GM23338 (cell line): ENCODE data around the gene IKZF1. TPM values are rescaled to one million over a fixed set of nuclear protein-coding genes. Genes with fewer than 3 reads are reported as not detected.

Source experiments
- ATAC-seq: fragments of 200-7000 bp; cut with Tn5 transposase; 3 replicates; pipeline ENCODE4 v1.9.1; 2020
- DNase-seq: peaks from one replicate; pipeline ENCODE4 v3.0.0-alpha.2; 2015; ENCODE audit warnings: low spot score
- H2AFZ ChIP-seq: fragments of 200-600 bp; sonication (generic); 2 replicates; pipeline ENCODE4 v1.8.0; 2016; ENCODE audit warnings: antibody characterized with exemption, mild to moderate bottlenecking, moderate library complexity
- H3F3A ChIP-seq: fragments of 200-600 bp; sonication (generic); replicated peaks from 2 replicates; pipeline ENCODE4 v1.8.0; 2017; ENCODE audit warnings: antibody characterized with exemption, mixed run types, low read depth
- H3K27ac ChIP-seq: fragments of 200-600 bp; sonication (generic); 2 replicates; pipeline ENCODE4 v1.6.1; 2016; ENCODE audit warnings: low read depth
- H3K27me3 ChIP-seq: fragments of 200-600 bp; sonication (generic); 2 replicates; pipeline ENCODE4 v1.8.0; 2016; ENCODE audit warnings: mild to moderate bottlenecking, mixed run types, moderate library complexity; ENCODE audit not compliant: insufficient read depth
- H3K36me3 ChIP-seq: fragments of 200-600 bp; sonication (generic); 2 replicates; pipeline ENCODE4 v1.8.0; 2016; ENCODE audit warnings: mild to moderate bottlenecking; ENCODE audit not compliant: insufficient read depth
- H3K4me1 ChIP-seq: fragments of 200-600 bp; sonication (generic); 2 replicates; pipeline ENCODE4 v1.8.0; 2016; ENCODE audit warnings: mild to moderate bottlenecking, moderate library complexity; ENCODE audit not compliant: insufficient read depth
- H3K4me2 ChIP-seq: fragments of 200-600 bp; sonication (generic); 2 replicates; pipeline ENCODE4 v1.7.1; 2017; ENCODE audit warnings: mixed run types
- H3K4me3 ChIP-seq: fragments of 200-600 bp; sonication (generic); 2 replicates; pipeline ENCODE4 v1.6.1; 2016; ENCODE audit warnings: mixed run types
- H3K79me2 ChIP-seq: fragments of 200-600 bp; sonication (generic); replicated peaks from 2 replicates; pipeline ENCODE4 v1.8.0; 2017; ENCODE audit warnings: mild to moderate bottlenecking; ENCODE audit not compliant: insufficient read depth
- H3K9me2 ChIP-seq: fragments of 200-600 bp; sonication (generic); 2 replicates; pipeline ENCODE4 v1.8.0; 2017; ENCODE audit not compliant: insufficient read depth
- H4K20me1 ChIP-seq: fragments of 200-600 bp; sonication (generic); replicated peaks from 2 replicates; pipeline ENCODE4 v1.8.0; 2017; ENCODE audit warnings: mild to moderate bottlenecking; ENCODE audit not compliant: insufficient read depth
- H3K27ac Mint-ChIP-seq: 2 replicates; pipeline ENCODE4 v1.8.0; 2020; ENCODE audit warnings: inconsistent platforms, mild to moderate bottlenecking, moderate library complexity, mixed read lengths
- H3K27me3 Mint-ChIP-seq: 3 replicates; pipeline ENCODE4 v1.8.0; 2022; ENCODE audit warnings: low read depth, mild to moderate bottlenecking, moderate library complexity, mixed read lengths, inconsistent platforms; ENCODE audit not compliant: insufficient read depth, poor library complexity
- H3K36me3 Mint-ChIP-seq: 3 replicates; pipeline ENCODE4 v1.8.0; 2021; ENCODE audit warnings: low read depth, mild to moderate bottlenecking, inconsistent platforms, moderate library complexity, mixed read lengths
- H3K4me1 Mint-ChIP-seq: 3 replicates; pipeline ENCODE4 v1.8.0; 2020; ENCODE audit warnings: mild to moderate bottlenecking, inconsistent platforms, mixed read lengths
- H3K4me3 Mint-ChIP-seq: 3 replicates; pipeline ENCODE4 v1.8.0; 2021; ENCODE audit warnings: moderate library complexity, mild to moderate bottlenecking, inconsistent platforms, mixed read lengths
- H3K9me3 Mint-ChIP-seq: 3 replicates; pipeline ENCODE4 v1.8.0; 2020; ENCODE audit warnings: moderate library complexity, mild to moderate bottlenecking, inconsistent platforms, mixed read lengths
- CREB1 ChIP-seq: fragments of 250-450 bp; sonication (Bioruptor Pico); IDR thresholded peaks from 2 replicates; pipeline ENCODE4 v1.5.0; 2020; ENCODE audit warnings: low read depth, mild to moderate bottlenecking, moderate library complexity
- EZH2 ChIP-seq: fragments of 200-600 bp; sonication (generic); IDR thresholded peaks from one replicate; pipeline ENCODE4 v1.8.0; 2017; ENCODE audit warnings: antibody characterized with exemption, mild to moderate bottlenecking, low read depth; ENCODE audit not compliant: unreplicated experiment
- EZH2phosphoT487 ChIP-seq: fragments of 200-600 bp; sonication (generic); IDR thresholded peaks from one replicate; pipeline ENCODE4 v1.8.1; 2018; ENCODE audit warnings: antibody characterized with exemption; ENCODE audit not compliant: unreplicated experiment
- NANOG ChIP-seq: IDR thresholded peaks from 2 replicates; pipeline ENCODE4 v1.6.1; 2016; ENCODE audit warnings: antibody characterized with exemption, borderline replicate concordance
- POLR2AphosphoS5 ChIP-seq: IDR thresholded peaks from 2 replicates; pipeline ENCODE4 v1.6.1; 2016; ENCODE audit warnings: antibody characterized with exemption, low read depth
- STAT1 ChIP-seq: IDR thresholded peaks from one replicate; pipeline ENCODE4 v1.6.1; 2016; ENCODE audit warnings: antibody characterized with exemption; ENCODE audit not compliant: unreplicated experiment
- ZNF114 ChIP-seq: fragments of 250-450 bp; sonication (Bioruptor Pico); IDR thresholded peaks from 2 replicates; pipeline ENCODE4 v1.5.0; 2020; ENCODE audit warnings: mild to moderate bottlenecking, moderate library complexity
- polyA plus RNA-seq: library from polyadenylated mRNA; unstranded; fragments of >200 nt; fragmentation: Nextera tagmentation; extraction: Ambion mirVana; gene quantifications from 2 replicates; pipeline ENCODE4 v1.2.1, GENCODE V29; 2016
- total RNA-seq: library from RNA; depleted of rRNA; stranded (reverse); fragments of >200 nt; shearing (Covaris generic); gene quantifications from 2 replicates; pipeline ENCODE4 v1.2.3, GENCODE V29; 2014
- TF ChIP-seq, protein P1 (sequence below), 2 experiments: fragments of 200-600 bp in 1 of 2; sonication (generic) in 1 of 2; conservative IDR thresholded peaks; 2 replicates each; pipeline versions ENCODE4 v1.5.1 to v1.6.1; 2016 to 2017; ENCODE audit warnings: antibody characterized with exemption in 2 of 2, low read depth in 2 of 2, mild to moderate bottlenecking in 2 of 2, moderate library complexity in 1 of 2
- TF ChIP-seq, protein P2 (sequence below): fragments of 250-450 bp; sonication (Bioruptor Pico); IDR thresholded peaks from 2 replicates; pipeline ENCODE4 v1.5.0; 2020; ENCODE audit warnings: mild to moderate bottlenecking, moderate library complexity
- TF ChIP-seq, protein P3 (sequence below): IDR thresholded peaks from 2 replicates; pipeline ENCODE4 v1.6.1; 2016; ENCODE audit warnings: antibody characterized with exemption

Gene IKZF1
- total and polyA plus RNA-seq, 2 experiments from 2014 or later, result 0.57 to 1.8 TPM

DNA sequence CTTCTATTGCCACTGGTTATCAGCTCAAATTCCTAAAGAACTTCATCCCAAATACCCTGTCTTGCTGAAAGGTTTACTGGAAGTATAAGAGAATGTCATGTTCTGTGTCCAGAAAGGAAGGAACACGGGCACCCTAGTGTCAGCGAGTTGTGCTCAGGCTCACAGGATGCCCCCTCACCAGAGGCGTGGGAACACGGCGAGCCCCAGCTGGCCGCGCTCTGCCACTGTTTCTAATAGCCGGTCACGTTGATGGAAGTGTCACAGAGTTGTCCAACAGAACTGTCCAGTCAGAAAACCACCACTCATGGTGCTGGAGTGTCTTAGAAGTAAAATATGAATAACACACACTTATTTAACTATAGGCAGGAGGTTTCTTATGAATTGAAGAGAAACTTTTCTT is 72.8 kb downstream of the IKZF1 start:
- Histone ChIP-seq H2AFZ (no peak overlapping the region), H3K27me3 (no peaks in the 10 kb centered on the region), H3F3A (no peaks in the 10 kb centered on the region), H3K36me3 (no peaks in the 10 kb centered on the region), H3K79me2 (no peaks in the 10 kb centered on the region), H4K20me1 (no peaks in the 10 kb centered on the region), H3K4me2 (0 out of 2 replicates have a peak overlapping the region, but pooled peaks have one; percentile 63), H3K9me2 (no peaks in the 10 kb centered on the region), H3K4me3 (no peak overlapping the region), H3K4me1 (peaks cover 55% of the 10 kb centered on the region), H3K27ac (no peak overlapping the region)
- DNase-seq (no peak), ATAC-seq (no peak)
- H3K27ac Mint-ChIP-seq, result no peak overlapping the region
- H3K9me3 Mint-ChIP-seq, result no peaks in the 10 kb centered on the region
- TF ChIP-seq, protein P1, sequence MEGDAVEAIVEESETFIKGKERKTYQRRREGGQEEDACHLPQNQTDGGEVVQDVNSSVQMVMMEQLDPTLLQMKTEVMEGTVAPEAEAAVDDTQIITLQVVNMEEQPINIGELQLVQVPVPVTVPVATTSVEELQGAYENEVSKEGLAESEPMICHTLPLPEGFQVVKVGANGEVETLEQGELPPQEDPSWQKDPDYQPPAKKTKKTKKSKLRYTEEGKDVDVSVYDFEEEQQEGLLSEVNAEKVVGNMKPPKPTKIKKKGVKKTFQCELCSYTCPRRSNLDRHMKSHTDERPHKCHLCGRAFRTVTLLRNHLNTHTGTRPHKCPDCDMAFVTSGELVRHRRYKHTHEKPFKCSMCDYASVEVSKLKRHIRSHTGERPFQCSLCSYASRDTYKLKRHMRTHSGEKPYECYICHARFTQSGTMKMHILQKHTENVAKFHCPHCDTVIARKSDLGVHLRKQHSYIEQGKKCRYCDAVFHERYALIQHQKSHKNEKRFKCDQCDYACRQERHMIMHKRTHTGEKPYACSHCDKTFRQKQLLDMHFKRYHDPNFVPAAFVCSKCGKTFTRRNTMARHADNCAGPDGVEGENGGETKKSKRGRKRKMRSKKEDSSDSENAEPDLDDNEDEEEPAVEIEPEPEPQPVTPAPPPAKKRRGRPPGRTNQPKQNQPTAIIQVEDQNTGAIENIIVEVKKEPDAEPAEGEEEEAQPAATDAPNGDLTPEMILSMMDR (conservative IDR thresholded peaks at IDR 0.05; ENCODE audit: low read depth in 2 of 2), result no peak
- no peak for TF ChIP-seq POLR2AphosphoS5
- H3K36me3 Mint-ChIP-seq, result no peaks in the 10 kb centered on the region
- no peak overlapping the region for H3K4me3 Mint-ChIP-seq
- peaks cover 55% of the 10 kb centered on the region for H3K4me1 Mint-ChIP-seq
- peaks cover 6% of the 10 kb centered on the region for H3K27me3 Mint-ChIP-seq

DNA sequence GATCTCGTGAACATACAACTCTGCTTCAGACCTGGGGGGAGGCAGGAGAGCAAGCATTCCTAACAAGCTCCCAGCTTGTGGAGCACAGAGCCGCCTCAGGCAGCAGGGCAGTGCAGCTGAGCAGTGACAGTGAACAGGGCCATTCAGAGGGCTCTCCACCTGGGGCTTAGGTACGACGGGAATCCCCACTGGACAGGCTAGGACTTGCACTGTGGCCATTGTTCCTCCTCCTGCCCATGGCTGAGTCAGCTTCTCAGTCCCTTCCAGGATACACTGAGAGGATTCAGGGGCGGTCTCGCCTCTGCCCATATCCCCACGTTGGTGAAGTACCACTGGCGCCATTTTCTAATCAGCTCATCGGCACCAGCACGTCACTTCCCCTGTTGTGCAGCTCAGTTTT is 74.6 kb downstream of the IKZF1 start:
- H3K36me3 ChIP-seq, result no peaks in the 10 kb centered on the region
- Mint-ChIP-seq H3K27ac (peak overlapping the region; percentile 95), H3K4me1 (peaks cover 65% of the 10 kb centered on the region), H3K27me3 (peaks cover 11% of the 10 kb centered on the region), H3K9me3 (no peaks in the 10 kb centered on the region), H3K4me3 (peak overlapping the region; percentile 40), H3K36me3 (no peaks in the 10 kb centered on the region)
- ATAC-seq (peak; percentile 93), DNase-seq (peak; percentile 82)
- no peaks in the 10 kb centered on the region for H3K9me2 ChIP-seq
- no peaks in the 10 kb centered on the region for H3K79me2 ChIP-seq
- H3F3A ChIP-seq, result no peaks in the 10 kb centered on the region
- peak overlapping the region; percentile 37 for H3K4me3 ChIP-seq
- H3K4me2 ChIP-seq, result peak overlapping the region; percentile 63
- no peaks in the 10 kb centered on the region for H4K20me1 ChIP-seq
- H3K27ac ChIP-seq, result peak overlapping the region; percentile 93
- no peaks in the 10 kb centered on the region for H3K27me3 ChIP-seq
- peaks cover 62% of the 10 kb centered on the region for H3K4me1 ChIP-seq
- no peak overlapping the region for H2AFZ ChIP-seq
- TF ChIP-seq CREB1 (CRISPR knock-in tag) (no peak), EZH2 (no peak), POLR2AphosphoS5 (peak; percentile 48; the same call in 1 of the 2 replicates), STAT1 (no peak), NANOG (0 out of 2 replicates have a peak, but pooled peaks have one; percentile 14), ZNF114 (0 out of 2 replicates have a peak, but pooled peaks have one; percentile 78), EZH2phosphoT487 (no peak)
- TF ChIP-seq, protein P2, sequence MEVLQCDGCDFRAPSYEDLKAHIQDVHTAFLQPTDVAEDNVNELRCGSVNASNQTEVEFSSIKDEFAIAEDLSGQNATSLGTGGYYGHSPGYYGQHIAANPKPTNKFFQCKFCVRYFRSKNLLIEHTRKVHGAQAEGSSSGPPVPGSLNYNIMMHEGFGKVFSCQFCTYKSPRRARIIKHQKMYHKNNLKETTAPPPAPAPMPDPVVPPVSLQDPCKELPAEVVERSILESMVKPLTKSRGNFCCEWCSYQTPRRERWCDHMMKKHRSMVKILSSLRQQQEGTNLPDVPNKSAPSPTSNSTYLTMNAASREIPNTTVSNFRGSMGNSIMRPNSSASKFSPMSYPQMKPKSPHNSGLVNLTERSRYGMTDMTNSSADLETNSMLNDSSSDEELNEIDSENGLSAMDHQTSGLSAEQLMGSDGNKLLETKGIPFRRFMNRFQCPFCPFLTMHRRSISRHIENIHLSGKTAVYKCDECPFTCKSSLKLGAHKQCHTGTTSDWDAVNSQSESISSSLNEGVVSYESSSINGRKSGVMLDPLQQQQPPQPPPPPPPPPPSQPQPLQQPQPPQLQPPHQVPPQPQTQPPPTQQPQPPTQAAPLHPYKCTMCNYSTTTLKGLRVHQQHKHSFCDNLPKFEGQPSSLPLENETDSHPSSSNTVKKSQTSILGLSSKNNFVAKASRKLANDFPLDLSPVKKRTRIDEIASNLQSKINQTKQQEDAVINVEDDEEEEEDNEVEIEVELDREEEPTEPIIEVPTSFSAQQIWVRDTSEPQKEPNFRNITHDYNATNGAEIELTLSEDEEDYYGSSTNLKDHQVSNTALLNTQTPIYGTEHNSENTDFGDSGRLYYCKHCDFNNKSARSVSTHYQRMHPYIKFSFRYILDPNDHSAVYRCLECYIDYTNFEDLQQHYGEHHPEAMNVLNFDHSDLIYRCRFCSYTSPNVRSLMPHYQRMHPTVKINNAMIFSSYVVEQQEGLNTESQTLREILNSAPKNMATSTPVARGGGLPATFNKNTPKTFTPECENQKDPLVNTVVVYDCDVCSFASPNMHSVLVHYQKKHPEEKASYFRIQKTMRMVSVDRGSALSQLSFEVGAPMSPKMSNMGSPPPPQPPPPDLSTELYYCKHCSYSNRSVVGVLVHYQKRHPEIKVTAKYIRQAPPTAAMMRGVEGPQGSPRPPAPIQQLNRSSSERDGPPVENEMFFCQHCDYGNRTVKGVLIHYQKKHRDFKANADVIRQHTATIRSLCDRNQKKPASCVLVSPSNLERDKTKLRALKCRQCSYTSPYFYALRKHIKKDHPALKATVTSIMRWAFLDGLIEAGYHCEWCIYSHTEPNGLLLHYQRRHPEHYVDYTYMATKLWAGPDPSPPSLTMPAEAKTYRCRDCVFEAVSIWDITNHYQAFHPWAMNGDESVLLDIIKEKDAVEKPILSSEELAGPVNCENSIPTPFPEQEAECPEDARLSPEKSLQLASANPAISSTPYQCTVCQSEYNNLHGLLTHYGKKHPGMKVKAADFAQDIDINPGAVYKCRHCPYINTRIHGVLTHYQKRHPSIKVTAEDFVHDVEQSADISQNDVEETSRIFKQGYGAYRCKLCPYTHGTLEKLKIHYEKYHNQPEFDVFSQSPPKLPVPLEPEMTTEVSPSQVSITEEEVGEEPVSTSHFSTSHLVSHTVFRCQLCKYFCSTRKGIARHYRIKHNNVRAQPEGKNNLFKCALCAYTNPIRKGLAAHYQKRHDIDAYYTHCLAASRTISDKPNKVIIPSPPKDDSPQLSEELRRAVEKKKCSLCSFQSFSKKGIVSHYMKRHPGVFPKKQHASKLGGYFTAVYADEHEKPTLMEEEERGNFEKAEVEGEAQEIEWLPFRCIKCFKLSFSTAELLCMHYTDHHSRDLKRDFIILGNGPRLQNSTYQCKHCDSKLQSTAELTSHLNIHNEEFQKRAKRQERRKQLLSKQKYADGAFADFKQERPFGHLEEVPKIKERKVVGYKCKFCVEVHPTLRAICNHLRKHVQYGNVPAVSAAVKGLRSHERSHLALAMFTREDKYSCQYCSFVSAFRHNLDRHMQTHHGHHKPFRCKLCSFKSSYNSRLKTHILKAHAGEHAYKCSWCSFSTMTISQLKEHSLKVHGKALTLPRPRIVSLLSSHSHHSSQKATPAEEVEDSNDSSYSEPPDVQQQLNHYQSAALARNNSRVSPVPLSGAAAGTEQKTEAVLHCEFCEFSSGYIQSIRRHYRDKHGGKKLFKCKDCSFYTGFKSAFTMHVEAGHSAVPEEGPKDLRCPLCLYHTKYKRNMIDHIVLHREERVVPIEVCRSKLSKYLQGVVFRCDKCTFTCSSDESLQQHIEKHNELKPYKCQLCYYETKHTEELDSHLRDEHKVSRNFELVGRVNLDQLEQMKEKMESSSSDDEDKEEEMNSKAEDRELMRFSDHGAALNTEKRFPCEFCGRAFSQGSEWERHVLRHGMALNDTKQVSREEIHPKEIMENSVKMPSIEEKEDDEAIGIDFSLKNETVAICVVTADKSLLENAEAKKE (CRISPR knock-in tag), result peak; percentile 62
- TF ChIP-seq, protein P1 (conservative IDR thresholded peaks at IDR 0.05; ENCODE audit: low read depth in 2 of 2), result no peak
- TF ChIP-seq, protein P3, sequence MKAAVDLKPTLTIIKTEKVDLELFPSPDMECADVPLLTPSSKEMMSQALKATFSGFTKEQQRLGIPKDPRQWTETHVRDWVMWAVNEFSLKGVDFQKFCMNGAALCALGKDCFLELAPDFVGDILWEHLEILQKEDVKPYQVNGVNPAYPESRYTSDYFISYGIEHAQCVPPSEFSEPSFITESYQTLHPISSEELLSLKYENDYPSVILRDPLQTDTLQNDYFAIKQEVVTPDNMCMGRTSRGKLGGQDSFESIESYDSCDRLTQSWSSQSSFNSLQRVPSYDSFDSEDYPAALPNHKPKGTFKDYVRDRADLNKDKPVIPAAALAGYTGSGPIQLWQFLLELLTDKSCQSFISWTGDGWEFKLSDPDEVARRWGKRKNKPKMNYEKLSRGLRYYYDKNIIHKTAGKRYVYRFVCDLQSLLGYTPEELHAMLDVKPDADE, result no peak
